HepG2 (cell line): ENCODE data around the gene SIVA1.

Source experiments
- ARNT ChIP-seq: fragments of 450-650 bp; IDR thresholded peaks from 2 replicates; pipeline ENCODE4 v1.6.1; 2017
- CTCF ChIP-seq: sonication (generic); formaldehyde crosslinking; IDR thresholded peaks from 2 replicates; pipeline ENCODE4 v1.5.0; 2020; ENCODE audit warnings: mild to moderate bottlenecking, missing genetic modification reagents, moderate library complexity
- FOXM1 ChIP-seq: sonication (generic); formaldehyde crosslinking; IDR thresholded peaks from 2 replicates; pipeline ENCODE4 v1.5.0; 2020; ENCODE audit warnings: missing genetic modification reagents
- MEIS1 ChIP-seq: sonication (generic); formaldehyde crosslinking; IDR thresholded peaks from 2 replicates; pipeline ENCODE4 v1.9.0; 2021; ENCODE audit warnings: mild to moderate bottlenecking, missing genetic modification reagents, moderate library complexity, borderline replicate concordance
- MTA3 ChIP-seq: sonication (generic); formaldehyde crosslinking; IDR thresholded peaks from 2 replicates; pipeline ENCODE4 v1.4.0; 2020; ENCODE audit warnings: missing genetic modification reagents
- MYC ChIP-seq: sonication (generic); formaldehyde crosslinking; IDR thresholded peaks from 2 replicates; pipeline ENCODE4 v1.9.0; 2021; ENCODE audit warnings: missing genetic modification reagents, borderline replicate concordance
- NONO ChIP-seq, 2 experiments: fragments of 450-650 bp in 1 of 2; sonication (generic) in 1 of 2; formaldehyde crosslinking in 1 of 2; IDR thresholded peaks in 1 of 2; conservative IDR thresholded peaks in 1 of 2; 2 replicates each; pipeline versions ENCODE4 v1.6.1 to v1.8.0; 2017 to 2022; ENCODE audit warnings: mild to moderate bottlenecking in 1 of 2, missing genetic modification reagents in 1 of 2, moderate library complexity in 1 of 2
- NR1H2 ChIP-seq: sonication (generic); formaldehyde crosslinking; IDR thresholded peaks from 2 replicates; pipeline ENCODE4 v1.8.1; 2022; ENCODE audit warnings: low read depth, missing genetic modification reagents, borderline replicate concordance
- TBP ChIP-seq: sonication (generic); formaldehyde crosslinking; IDR thresholded peaks from 2 replicates; pipeline ENCODE4 v1.5.0; 2020; ENCODE audit warnings: missing genetic modification reagents
- TRIM24 ChIP-seq: sonication (generic); formaldehyde crosslinking; IDR thresholded peaks from 2 replicates; pipeline ENCODE4 v1.8.0; 2022; ENCODE audit warnings: mild to moderate bottlenecking, missing genetic modification reagents
- ZNF264 ChIP-seq: sonication (generic); formaldehyde crosslinking; IDR thresholded peaks from 2 replicates; pipeline ENCODE4 v1.4.0; 2020; ENCODE audit warnings: missing genetic modification reagents

- TF ChIP-seq CTCF (CRISPR knock-in tag) (no peak), NONO (IDR thresholded peaks at IDR 0.05) (no peak), NONO (CRISPR knock-in tag; conservative IDR thresholded peaks at IDR 0.05) (no peak), ZNF264 (CRISPR knock-in tag) (no peak), ARNT (no peak), FOXM1 (CRISPR knock-in tag) (no peak), NR1H2 (CRISPR knock-in tag) (no peak), TBP (CRISPR knock-in tag) (no peak), MYC (no peak), TRIM24 (CRISPR knock-in tag) (no peak), MEIS1 (CRISPR knock-in tag) (no peak), MTA3 (CRISPR knock-in tag) (no peak)
Observed at GRCh38 chr14:104784218-104784568, 31.2 kb downstream of the SIVA1 start.
